DMS53 treated with DMSO at 0.1 percent for 48 hours (cell line): ENCODE measurements around the gene BAD.

Experiments
- DNase-seq: peaks from one replicate; lab custom pipeline; 2025; ENCODE audit not compliant: unreplicated experiment; lab: John Stamatoyannopoulos, UW

Gene BAD

DNA sequence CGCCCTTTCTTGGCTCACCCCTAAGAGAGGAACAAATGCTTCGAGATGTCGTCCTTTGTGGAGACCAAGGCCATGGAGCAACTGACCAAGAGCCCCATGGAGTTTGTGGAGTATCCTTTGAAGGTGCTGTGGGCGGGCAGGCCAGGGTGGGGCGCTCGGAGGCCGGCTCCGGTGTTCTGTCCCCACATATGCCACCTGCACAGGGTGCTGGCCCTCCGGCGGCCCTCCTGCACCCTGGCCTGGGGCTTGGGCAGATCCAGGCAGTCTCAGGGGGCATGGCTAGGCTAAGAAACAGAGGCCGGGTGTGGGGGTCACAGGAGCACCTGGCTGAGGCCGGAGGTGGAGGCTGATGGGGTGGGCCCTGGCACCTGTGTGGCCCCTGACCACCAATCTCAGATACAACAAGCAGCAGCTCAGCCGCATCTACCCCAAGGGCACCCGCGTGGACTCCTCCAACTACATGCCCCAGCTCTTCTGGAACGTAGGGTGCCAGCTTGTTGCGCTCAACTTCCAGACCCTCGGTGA, 22.8 kb downstream of the BAD start:
- no peak for DNase-seq

DNA sequence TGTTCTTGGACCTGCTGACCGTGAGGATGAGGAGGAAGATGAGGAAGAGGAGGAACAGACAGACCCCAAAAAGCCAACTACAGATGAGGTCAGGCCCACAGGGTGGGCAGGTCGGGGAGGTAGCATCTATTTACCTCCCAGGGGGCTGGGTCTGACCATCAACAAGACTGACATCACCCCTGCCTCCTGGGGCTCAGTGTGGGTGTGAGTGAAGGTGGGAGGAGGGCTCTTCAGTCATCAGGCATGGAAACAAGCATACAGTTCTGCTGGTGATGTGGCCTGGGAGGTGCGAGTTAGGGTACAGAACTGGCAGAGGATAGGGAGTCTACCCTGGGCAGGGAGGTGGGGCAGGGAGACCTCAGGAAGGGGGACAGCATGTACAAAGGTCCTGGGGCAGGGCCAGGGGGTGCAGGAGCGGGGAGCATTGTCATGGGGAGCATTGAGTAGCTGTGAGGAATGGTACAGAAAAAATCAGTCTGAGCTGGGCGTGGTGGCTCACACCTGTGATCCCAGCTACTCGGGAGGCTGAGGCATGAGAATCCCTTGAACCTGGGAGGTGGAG, 24.2 kb downstream of the BAD start:
- no peak for DNase-seq

DNA sequence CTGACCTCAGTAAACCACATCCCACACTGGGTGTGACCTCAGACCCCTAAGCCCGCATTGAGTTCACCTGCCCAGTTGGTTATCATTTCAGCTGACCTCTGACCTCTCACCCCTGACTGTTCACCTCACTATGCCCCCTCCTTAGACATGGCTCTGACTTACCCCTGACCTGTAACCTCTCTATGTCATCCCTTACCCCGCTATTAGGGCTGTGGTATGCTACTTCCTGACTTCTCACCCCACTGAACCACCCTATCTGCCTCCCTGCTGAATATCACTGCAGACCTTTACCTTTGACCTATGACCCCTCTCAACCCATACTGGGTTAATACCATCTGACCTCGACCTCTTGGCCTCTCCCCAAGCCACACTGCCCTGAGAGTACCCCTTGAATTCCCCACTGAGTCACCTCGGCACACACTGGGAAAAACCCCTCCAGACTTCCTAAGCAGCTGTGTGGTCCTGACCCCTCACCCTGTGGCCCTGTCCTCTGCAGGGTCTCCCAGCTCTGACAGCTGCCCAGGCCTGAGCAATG, 24.9 kb downstream of the BAD start:
- DNase-seq, result no peak

DNA sequence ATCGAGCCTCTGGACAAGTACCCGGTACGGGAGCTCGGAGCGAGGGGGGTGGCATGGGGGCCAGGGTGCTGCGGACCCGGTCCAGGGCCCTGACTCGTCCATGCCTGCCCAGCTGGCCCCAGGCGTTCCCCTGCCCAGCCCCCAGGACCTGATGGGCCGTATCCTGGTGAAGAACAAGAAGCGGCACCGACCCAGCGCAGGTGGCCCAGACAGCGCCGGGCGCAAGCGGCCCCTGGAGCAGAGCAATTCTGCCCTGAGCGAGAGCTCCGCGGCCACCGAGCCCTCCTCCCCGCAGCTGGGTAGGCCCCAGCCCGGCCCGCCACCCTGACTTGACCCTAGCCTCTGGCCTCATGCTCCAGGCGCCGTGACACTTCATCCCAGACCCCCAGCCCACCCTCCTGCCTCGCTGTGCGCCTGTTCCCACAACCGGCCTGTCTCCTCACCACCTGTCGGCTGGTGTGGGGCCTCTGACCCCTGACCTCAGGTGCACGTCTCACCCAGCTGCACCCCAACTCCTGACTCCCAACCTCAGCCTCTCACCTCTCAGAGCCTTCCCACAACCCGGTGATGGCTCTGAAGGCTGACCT, 25.4 kb downstream of the BAD start:
- DNase-seq, result no peak

DNA sequence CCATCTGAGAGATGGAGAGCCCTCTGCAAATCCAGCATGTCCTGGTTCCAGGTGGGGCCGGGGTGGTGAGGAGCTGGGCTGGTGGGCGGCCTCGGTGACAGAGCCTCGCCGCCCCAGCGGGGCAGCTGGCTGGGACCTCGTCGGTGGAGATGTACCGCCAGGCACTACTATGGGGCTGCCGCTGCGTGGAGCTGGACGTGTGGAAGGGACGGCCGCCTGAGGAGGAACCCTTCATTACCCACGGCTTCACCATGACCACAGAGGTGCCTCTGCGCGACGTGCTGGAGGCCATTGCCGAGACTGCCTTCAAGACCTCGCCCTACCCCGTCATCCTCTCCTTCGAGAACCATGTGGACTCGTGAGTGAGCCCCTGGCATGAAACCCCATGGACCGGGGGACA, 26.1 kb downstream of the BAD start:
- no peak for DNase-seq

DNA sequence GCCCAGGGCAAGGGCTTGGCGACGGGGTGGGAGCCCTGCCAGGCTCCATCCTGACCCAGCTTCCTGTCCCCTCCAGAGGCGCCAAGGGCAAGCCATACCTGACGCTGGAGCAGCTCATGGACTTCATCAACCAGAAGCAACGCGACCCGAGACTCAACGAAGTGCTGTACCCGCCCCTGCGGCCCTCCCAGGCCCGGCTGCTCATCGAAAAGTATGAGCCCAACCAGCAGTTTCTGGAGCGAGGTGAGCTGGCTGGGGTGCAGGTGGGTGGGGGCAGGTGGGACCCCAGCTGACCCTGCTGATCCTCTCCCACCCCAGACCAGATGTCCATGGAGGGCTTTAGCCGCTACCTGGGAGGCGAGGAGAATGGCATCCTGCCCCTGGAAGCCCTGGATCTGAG, 28.2 kb downstream of the BAD start:
- no peak for DNase-seq

DNA sequence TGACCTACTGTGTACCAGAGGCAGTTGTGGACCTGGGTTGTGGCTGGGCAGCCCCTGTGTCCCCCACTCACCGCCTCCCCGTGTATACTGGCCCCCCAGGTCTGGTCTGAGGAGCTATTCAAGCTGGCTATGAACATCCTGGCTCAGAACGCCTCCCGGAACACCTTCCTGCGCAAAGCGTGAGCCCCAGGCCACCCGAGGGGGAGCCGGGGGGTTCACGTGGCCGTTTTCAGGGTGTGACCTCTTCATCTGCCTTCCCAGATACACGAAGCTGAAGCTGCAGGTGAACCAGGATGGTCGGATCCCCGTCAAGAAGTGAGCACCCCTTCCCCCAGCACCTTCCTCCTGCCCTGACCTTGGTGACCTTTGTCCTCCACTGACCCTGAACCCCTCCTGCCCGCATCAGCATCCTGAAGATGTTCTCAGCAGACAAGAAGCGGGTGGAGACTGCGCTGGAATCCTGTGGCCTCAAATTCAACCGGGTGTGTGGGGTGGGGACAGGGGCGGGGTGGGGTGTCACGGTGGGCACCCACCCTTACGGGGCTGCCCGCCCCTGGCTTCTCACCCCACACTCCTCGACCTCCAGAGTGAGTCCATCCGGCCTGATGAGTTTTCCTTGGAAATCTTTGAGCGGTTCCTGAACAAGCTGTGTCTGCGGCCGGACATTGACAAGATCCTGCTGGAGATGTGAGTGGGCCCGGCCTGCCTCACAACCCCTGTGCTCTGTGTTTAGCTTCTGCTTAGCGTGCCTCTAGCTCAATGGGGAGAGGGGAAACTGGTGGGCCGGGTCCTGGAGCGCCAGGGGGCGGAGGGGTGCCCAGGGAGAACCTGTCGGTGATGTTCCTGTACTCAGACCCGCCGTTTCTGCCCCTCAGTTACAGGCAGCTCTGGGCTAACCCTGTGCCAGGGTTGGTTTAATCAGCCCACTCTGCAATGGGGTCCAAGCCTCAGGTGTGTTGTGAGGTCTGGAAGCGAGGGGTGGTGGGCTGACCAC, 29.0 kb downstream of the BAD start:
- DNase-seq, result no peak

DNA sequence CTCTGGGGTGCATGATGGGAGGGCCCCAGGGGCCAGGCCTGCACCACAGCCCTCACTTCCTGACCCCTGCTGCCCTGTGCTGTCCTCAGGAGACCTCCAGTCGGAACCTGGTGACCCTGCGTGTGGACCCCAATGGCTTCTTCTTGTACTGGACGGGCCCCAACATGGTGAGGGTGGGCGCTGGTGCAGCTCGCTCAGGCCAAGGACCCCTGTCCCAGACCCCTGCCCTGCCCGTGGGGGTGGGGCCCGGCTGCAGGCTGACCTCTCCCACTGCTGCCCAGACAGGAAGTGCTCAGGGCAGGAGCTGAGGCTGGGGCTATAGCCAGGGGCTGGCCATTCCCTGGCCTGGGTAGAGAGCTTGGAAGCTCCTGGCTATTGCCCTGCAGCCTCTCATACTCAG, 30.1 kb downstream of the BAD start:
- DNase-seq, result no peak

DNA sequence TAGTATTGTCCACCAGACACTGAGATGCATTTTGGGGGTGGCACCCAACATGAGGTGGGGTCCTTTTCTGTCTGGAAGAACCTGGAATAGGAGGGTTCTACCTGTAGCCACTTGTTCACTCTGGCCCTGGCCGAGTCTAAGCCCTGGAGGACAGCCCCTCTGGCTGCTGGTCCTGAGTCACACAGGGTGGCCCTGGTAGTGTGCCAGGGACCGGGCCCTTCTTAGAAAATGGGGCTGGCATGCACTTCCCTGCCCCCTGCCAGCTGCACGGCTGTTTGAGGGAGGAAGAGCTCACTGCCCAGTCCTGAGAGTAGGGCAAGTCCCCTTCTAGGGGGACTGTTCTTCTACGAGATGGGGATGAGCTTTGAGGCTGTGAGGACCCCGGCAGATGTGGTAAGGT, 31.0 kb downstream of the BAD start:
- no peak for DNase-seq

DNA sequence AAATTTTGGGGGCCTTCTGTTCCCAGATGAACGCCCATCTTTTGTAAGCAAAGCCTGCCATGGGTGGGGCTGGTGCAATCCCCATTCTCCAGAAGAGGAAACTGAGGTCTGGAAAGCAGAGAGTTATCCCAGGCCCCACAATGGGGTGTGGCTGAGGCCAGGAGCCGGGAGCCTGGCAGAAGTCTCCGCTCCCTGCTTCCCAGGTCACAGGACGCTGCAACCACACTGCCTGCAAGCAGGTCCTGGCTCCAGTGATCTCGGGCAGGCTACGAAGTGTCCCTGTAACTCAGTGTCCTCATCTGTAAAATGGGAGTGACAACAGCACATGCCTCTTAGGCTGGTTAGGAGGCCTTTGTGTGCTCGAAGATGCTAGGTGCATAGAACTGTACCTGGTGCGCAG, 31.4 kb downstream of the BAD start:
- no peak for DNase-seq

DNA sequence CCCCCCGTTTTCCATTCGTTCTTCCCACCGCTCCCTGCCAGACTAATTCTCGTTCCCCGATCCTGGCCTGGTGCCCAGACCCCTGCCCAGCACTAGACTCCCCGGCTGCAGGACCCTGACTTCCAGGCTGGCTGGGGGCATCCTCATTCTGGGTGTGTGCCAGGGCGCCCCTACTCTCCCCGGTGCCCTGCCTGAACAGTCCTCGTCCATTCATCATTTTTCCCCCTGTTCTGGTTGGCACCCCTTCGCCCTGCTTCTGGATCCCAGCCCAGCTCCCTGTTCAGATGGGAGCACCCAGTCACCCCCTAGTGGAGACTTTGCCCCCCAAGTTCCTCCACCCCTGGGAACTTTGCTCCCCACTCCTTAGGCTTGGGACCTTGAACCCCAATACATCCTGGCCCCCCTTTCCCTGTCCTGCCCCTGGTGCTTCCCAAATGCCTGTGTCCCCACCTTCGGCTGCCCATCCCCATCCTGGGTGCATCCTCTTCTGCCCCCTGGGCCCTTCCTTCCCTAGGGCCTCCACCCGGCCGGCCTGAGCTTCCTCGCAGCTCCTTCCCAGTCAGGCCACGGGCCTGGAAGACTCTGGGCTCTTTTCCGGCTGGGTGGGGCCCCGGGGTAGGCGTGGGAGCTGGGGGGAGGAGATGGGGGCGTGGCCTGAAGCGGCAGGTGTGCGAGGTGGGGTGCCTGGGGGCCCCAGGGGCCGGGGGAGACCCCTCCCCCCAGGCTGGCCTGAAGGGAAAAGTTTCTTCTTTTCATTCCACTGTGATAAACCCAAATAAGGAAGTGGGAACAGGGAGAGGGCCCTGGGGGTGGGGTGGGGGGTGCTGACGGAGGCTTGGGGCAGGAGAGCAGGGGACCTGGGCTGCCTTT, 32.2 kb downstream of the BAD start:
- DNase-seq, result peak; percentile 14

DNA sequence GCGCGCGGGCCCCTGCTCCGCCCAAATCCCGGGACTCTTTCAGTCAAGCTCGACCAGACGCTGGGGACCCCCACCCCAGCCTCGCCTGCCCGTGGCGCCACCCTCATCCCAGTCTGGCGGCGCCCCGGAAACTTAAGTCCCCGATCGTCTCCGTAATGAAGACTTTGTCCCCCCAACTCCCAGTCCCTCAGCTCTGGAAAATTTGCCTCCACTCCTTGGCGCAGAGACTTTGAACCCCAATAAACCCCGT, 32.8 kb downstream of the BAD start:
- no peak for DNase-seq

DNA sequence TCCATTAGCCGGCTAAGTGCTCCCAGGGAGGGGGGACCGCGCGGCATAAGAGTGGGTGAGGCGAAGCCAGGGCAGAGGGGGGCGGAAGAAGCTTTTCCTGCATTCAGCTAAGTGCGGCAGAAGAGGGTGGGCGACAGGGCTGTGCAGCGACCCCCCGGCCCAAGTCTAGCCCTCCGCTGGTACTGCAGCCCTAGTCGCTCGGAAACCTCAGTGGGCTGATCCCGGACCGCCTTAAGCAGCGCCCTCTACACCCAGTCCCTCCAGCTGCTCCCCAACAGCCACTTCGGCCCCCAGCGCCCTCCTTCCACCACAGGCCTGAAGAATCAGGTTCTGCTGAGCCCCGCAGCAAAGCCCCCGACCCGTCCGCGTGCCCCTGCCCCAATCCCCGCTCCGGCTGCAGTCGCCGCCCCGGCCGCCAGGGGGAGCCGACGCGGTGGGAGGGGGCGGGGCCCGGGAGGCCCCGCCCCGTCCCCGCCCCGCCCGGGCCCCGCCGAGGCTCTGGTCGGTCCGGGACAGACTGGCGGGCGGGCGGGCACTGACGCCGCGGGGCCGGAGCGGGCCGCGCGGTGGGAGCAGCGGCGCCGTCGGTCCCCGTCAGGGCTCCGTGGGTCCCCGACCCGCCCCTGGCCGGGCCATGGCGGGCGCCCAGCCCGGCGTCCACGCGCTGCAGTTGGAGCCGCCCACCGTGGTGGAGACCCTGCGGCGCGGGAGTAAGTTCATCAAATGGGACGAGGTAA, 33.3 kb downstream of the BAD start, which contains the start of gene PLCB3:
Gene PLCB3 (plus strand): TSS at position 515 of the 737 bp plus-strand sequence. CDS start 120 bp downstream, at position 635.
- no peak for DNase-seq

DNA sequence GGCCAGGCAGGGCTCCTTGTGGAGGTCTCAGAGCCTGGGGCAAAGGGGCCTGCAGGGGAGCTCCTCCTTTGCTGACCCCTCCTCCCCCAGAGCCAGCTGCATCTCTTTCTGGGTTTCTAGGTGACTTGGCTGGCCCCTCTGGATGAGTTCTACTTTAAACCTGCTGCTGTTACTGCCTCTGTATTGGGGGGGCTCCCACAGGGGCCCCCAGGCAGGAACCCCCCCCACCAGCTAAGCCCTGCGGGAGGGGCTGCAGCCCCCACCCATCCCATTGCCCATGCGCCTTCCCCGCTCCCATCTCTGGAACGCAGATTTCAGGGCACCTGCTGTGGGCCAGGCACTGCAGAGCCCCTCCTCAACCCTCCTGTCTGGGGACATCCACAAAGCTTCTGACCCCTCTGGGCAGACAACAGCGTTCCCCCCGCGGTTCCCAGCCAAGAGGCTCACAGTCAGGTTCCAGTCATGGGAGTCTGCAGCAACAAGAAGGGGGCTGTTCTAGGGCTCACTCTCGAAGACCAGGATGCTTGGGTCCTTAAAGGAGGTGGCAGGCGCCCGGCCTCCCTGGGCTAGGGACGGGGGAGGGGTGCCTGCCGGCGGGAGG, 34.0 kb downstream of the BAD start:
- DNase-seq, result no peak

DNA sequence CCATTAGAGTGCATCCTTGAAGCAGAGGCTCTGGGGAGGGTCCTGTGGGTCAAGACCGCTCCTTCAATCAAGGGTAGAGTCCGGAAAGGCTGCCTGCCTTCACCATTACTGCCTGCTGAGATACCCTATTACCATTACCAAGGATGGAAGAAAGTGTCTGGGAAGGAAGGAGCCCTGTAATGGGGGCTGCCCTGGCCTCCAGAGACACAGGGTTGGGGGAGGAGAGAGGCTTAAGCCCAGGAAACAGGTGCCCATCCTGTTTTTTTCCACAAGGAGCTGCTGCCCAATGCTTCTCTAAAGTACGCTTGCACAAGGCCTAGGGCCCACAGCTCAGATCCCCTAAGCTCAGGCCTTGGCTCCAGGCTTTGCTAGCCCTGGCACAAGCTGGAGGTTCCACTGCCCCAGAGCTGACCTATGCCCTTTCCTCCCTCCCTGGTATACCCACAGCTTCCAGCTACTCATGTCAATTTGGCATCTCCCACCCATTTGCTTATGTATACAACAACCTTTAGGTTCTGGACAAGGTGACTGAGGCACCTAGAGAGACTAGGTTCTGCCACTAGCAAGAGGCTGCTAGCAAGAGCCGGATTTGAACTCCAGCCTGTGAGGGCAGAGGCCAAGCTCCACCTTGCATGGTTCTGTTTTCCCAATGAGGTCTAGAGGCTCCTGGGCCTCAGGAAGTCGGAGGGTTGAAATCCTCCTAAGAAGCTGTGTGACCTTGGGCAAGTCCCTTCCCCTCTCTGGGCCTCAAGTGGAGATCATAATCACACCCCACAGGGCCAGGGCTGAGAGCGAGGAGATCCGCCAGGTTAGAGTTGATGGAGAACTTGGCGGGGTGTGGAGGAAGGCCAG, 34.7 kb downstream of the BAD start:
- DNase-seq, result no peak

DNA sequence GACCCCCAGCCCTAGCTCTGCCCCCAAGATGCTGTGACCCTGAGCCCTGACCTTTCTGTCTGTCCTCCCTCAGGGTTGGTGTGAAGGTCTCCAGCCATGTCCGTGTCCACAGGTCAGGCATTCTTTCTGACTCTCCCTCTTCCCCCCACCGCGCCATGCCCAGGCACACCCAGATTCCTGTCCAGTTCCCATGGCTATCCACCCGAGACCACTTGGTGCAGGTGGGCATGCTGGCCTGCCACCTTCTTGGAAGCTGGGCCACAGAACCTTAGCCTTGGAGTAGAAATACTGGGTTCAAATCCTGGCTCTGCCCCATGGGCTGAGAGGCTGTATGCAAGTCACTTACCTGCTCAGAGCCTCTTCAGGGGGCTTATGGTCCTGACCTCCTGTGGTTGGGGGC, 35.4 kb downstream of the BAD start:
- no peak for DNase-seq

DNA sequence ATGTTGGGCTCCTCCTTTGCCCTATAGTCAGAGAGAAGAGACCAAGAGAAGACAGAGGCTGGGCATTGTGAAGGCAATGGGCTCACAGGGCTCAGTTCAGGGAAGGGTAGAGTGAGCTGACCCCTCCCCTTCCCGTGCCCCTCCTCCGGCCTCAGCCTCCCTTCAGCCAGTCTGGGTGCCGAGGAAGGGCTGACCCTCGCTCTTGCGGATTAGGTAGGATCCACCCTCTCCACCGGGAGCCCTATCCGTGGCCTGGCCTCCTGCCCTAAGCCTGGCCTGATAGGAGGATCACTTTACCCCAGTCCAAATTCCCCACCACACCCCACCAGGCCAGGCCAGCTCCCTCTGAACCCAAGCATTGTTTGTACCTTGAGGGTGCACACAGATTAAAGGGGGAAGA, 35.9 kb downstream of the BAD start:
- DNase-seq, result no peak

DNA sequence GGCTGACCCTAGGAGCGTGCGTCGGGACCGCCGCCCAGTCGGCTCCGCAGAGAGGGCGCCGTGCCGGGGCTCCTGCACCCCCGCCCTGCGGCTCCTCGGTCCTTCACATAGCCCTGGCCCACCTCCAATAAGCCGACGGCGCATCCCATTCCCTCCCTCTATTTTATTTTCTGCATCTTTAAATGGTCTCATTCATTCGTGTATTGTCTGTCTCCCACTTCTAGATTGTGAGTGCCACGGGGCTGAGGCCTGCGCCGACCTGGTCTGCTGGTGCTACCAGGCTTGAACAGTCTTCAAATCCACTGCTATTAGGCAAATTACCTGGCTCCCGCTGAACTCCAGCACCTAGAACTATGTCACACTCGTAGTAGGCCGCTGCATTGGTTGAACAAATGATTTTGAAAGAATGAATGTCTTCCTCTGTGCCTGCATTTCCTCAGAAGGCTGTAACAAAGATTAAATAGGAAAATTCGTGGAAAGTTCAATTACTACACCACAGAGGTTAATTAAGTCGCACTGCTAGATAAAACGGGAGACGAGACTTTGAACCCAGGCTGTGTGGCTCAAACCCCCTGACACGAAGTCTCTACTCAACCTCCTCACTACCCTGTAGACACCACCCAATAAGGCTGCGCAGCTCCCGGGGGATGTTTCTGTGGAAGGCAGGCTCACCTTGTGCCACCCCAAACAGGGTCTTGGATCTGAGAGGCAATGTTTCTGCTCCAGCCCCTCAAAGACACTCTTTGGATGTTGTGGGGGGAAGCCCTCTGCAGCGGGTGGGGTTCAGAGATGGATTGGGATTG, 36.5 kb downstream of the BAD start:
- no peak for DNase-seq
